Neutrophil (primary cell): ENCODE measurements around the gene SLC13A1.

Experiments used
- H3K27ac ChIP-seq: fragments of 200-600 bp; sonication (generic); 2 replicates; pipeline ENCODE4 v1.5.1; 2016; ENCODE audit warnings: mild to moderate bottlenecking, moderate library complexity
- H3K27me3 ChIP-seq: fragments of 200-600 bp; sonication (generic); 2 replicates; pipeline ENCODE4 v1.6.0; 2016; ENCODE audit warnings: mild to moderate bottlenecking
- H3K36me3 ChIP-seq: fragments of 200-600 bp; sonication (generic); 2 replicates; pipeline ENCODE4 v1.5.1; 2017
- H3K4me1 ChIP-seq, 2 experiments: fragments of 200-600 bp in 1 of 2; sonication (generic) in 1 of 2; 1 replicate in 1 of 2; 2 replicates in 1 of 2; pipeline versions ENCODE4 v1.5.1 to v1.6.1; 2013 to 2016; ENCODE audit warnings: low read depth in 1 of 2, low read length in 1 of 2, mild to moderate bottlenecking in 1 of 2, moderate library complexity in 1 of 2; ENCODE audit not compliant: control insufficient read depth in 1 of 2, insufficient read depth in 1 of 2
- H3K4me3 ChIP-seq, 2 experiments: fragments of 200-600 bp in 1 of 2; sonication (generic) in 1 of 2; 1 replicate in 1 of 2; 2 replicates in 1 of 2; pipeline ENCODE4 v1.5.1; 2013 to 2016; ENCODE audit warnings: low read depth in 1 of 2, low read length in 1 of 2, mild to moderate bottlenecking in 1 of 2, moderate library complexity in 1 of 2
- H3K9me3 ChIP-seq: fragments of 200-600 bp; sonication (generic); 2 replicates; pipeline ENCODE4 v1.5.1; 2016
- CTCF ChIP-seq: fragments of 200-600 bp; sonication (generic); IDR thresholded peaks from 2 replicates; pipeline ENCODE4 v1.5.1; 2016; ENCODE audit warnings: antibody characterized with exemption

The SLC13A1 gene

GRCh38 chr7:123135960-123136359, 63.8 kb downstream of the SLC13A1 start:
- Histone ChIP-seq H3K27ac (no peak overlapping the region), H3K4me3 (no peak overlapping the region), H3K9me3 (no peaks in the 10 kb centered on the region), H3K36me3 (no peaks in the 10 kb centered on the region), H3K4me1 (no peaks in the 10 kb centered on the region), H3K27me3 (no peaks in the 10 kb centered on the region)
- TF ChIP-seq CTCF: no peak

- Histone ChIP-seq H3K9me3 (no peaks in the 10 kb centered on the region), H3K27me3 (no peaks in the 10 kb centered on the region), H3K27ac (no peak overlapping the region), H3K4me3 (no peak overlapping the region), H3K4me1 (no peaks in the 10 kb centered on the region), H3K36me3 (no peaks in the 10 kb centered on the region)
- TF ChIP-seq CTCF: no peak
Measured at GRCh38 chr7:123133924-123134323, 65.8 kb downstream of the SLC13A1 start.

- Histone ChIP-seq H3K4me1 (no peaks in the 10 kb centered on the region), H3K36me3 (no peaks in the 10 kb centered on the region), H3K27ac (no peak overlapping the region), H3K4me3 (no peak overlapping the region), H3K27me3 (no peaks in the 10 kb centered on the region), H3K9me3 (no peaks in the 10 kb centered on the region)
- TF ChIP-seq CTCF: no peak
Measured at GRCh38 chr7:123131961-123132360, 67.8 kb downstream of the SLC13A1 start.

- no peak overlapping the region for H3K27ac ChIP-seq
- no peaks in the 10 kb centered on the region for H3K9me3 ChIP-seq
- H3K27me3 ChIP-seq: no peaks in the 10 kb centered on the region
- no peaks in the 10 kb centered on the region for H3K36me3 ChIP-seq
- H3K4me1 ChIP-seq: no peaks in the 10 kb centered on the region
- TF ChIP-seq CTCF: no peak
- no peak overlapping the region for H3K4me3 ChIP-seq
Measured at GRCh38 chr7:123131556-123131955, 68.2 kb downstream of the SLC13A1 start.

- H3K4me3 ChIP-seq: no peak overlapping the region
- TF ChIP-seq CTCF: no peak
- no peaks in the 10 kb centered on the region for H3K9me3 ChIP-seq
- no peaks in the 10 kb centered on the region for H3K36me3 ChIP-seq
- no peaks in the 10 kb centered on the region for H3K4me1 ChIP-seq
- no peaks in the 10 kb centered on the region for H3K27me3 ChIP-seq
- no peak overlapping the region for H3K27ac ChIP-seq
Measured at GRCh38 chr7:123131140-123131539, 68.6 kb downstream of the SLC13A1 start.

GRCh38 chr7:123126691-123127090, 73.1 kb downstream of the SLC13A1 start:
- H3K4me3 ChIP-seq: no peak overlapping the region
- no peak for TF ChIP-seq CTCF
- no peaks in the 10 kb centered on the region for H3K36me3 ChIP-seq
- no peaks in the 10 kb centered on the region for H3K27me3 ChIP-seq
- no peaks in the 10 kb centered on the region for H3K9me3 ChIP-seq
- H3K27ac ChIP-seq: no peak overlapping the region
- H3K4me1 ChIP-seq: no peaks in the 10 kb centered on the region
